SK-N-SH treated with all-trans-retinoic acid at 6 μM for 48 hours (cell line): ENCODE measurements around the gene IL1R2.

ENCODE experiments used
- ARNTL ChIP-seq: fragments of 450-650 bp; formaldehyde crosslinking; IDR thresholded peaks from 2 replicates; pipeline ENCODE4 v1.5.0; 2020; ENCODE audit warnings: low read depth, mild to moderate bottlenecking, moderate library complexity, borderline replicate concordance
- CREB5 ChIP-seq: fragments of 250-450 bp; sonication (Bioruptor Pico); IDR thresholded peaks from 2 replicates; pipeline ENCODE4 v1.5.1; 2020; ENCODE audit warnings: low read depth, mild to moderate bottlenecking, moderate library complexity
- PATZ1 ChIP-seq: fragments of 250-450 bp; sonication (Bioruptor Pico); IDR thresholded peaks from 2 replicates; pipeline ENCODE4 v1.8.0; 2020; ENCODE audit warnings: mild to moderate bottlenecking, moderate library complexity, borderline replicate concordance
- POU6F1 ChIP-seq: fragments of 250-450 bp; sonication (Bioruptor Pico); IDR thresholded peaks from 2 replicates; pipeline ENCODE4 v1.8.0; 2021; ENCODE audit warnings: low read depth, mild to moderate bottlenecking, moderate library complexity, borderline replicate concordance
- TCF4 ChIP-seq: fragments of 250-450 bp; sonication (Bioruptor Pico); IDR thresholded peaks from 2 replicates; pipeline ENCODE4 v1.8.0; 2021; ENCODE audit warnings: mild to moderate bottlenecking, moderate library complexity, borderline replicate concordance
- TOX ChIP-seq: fragments of 250-450 bp; sonication (Bioruptor Pico); IDR thresholded peaks from 2 replicates; pipeline ENCODE4 v1.8.0; 2021; ENCODE audit warnings: mild to moderate bottlenecking, moderate library complexity, borderline replicate concordance
- ZC3H10 ChIP-seq: fragments of 250-450 bp; sonication (Bioruptor Pico); IDR thresholded peaks from 2 replicates; pipeline ENCODE4 v1.5.1; 2021; ENCODE audit warnings: mild to moderate bottlenecking, moderate library complexity
- ZFP3 ChIP-seq: fragments of 250-450 bp; sonication (Bioruptor Pico); IDR thresholded peaks from 2 replicates; pipeline ENCODE4 v1.5.0; 2020; ENCODE audit warnings: mild to moderate bottlenecking, moderate library complexity
- ZNF565 ChIP-seq: fragments of 450-650 bp; formaldehyde crosslinking; conservative IDR thresholded peaks from 2 replicates; pipeline ENCODE4 v1.5.0; 2020; ENCODE audit warnings: low read depth, mild to moderate bottlenecking, moderate library complexity

GRCh38 chr2:102060047-102060446 is 68.3 kb downstream of the IL1R2 start:
- no peak for TF ChIP-seq ZNF565 (CRISPR knock-in tag)
- TF ChIP-seq ZC3H10 (CRISPR knock-in tag): no peak
- TF ChIP-seq ZFP3 (CRISPR knock-in tag): no peak
- TF ChIP-seq POU6F1: no peak
- no peak for TF ChIP-seq CREB5
- TF ChIP-seq PATZ1 (CRISPR knock-in tag): no peak
- no peak for TF ChIP-seq TOX (CRISPR knock-in tag)
- no peak for TF ChIP-seq TCF4 (CRISPR knock-in tag)
- no peak for TF ChIP-seq ARNTL (CRISPR knock-in tag)
